ENCODE data around the gene PAQR4. TPM values are rescaled to one million over a fixed set of nuclear protein-coding genes. Genes with fewer than 3 reads are reported as not detected.

PAQR4 gene
- total RNA-seq, 4 donors from 2014 or later = 2.8 to 5.6 (median 3.3) TPM

DNA sequence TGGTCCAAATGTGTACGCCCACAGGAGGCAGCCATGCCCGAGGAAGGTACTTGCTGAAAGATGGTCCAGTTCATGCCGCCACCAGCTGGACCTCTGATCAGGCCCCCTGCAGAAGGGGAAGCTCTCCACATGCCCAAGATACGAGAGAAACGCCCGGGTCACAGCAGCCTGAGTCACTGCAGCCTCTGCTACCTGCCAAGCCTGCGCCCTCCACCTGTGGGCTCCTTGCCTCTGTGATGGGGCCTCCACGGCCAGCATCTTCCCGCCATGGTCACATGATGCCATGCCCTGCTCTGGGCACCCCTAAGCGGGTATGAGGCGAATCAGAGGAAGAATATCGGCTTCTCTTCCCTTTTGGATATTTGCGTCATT is 18.8 kb upstream of the PAQR4 start:
- Histone ChIP-seq H3K9me3 (no peaks in the 10 kb centered on the region), H3K27me3 (no peaks in the 10 kb centered on the region), H3K4me3 (replicated peaks in 1 of 3) (no peak overlapping the region), H3K27ac (no peak overlapping the region), H3K4me1 (no peaks in the 10 kb centered on the region), H3K36me3 (peaks cover 0 to 4% of the 10 kb centered on the region in 2 donors)
- WGBS, 2 donors = 95 to 96% methylated on average over 9 to 11 of the region's 13 CpGs
- DNase-seq = no peak
- TF ChIP-seq, protein P1, sequence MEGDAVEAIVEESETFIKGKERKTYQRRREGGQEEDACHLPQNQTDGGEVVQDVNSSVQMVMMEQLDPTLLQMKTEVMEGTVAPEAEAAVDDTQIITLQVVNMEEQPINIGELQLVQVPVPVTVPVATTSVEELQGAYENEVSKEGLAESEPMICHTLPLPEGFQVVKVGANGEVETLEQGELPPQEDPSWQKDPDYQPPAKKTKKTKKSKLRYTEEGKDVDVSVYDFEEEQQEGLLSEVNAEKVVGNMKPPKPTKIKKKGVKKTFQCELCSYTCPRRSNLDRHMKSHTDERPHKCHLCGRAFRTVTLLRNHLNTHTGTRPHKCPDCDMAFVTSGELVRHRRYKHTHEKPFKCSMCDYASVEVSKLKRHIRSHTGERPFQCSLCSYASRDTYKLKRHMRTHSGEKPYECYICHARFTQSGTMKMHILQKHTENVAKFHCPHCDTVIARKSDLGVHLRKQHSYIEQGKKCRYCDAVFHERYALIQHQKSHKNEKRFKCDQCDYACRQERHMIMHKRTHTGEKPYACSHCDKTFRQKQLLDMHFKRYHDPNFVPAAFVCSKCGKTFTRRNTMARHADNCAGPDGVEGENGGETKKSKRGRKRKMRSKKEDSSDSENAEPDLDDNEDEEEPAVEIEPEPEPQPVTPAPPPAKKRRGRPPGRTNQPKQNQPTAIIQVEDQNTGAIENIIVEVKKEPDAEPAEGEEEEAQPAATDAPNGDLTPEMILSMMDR (IDR thresholded peaks at IDR 0.05) = no peak
- TF ChIP-seq POLR2A (IDR thresholded peaks at IDR 0.05) = no peak
- intact Hi-C loops (cut with DNase I) = no loop called here

DNA sequence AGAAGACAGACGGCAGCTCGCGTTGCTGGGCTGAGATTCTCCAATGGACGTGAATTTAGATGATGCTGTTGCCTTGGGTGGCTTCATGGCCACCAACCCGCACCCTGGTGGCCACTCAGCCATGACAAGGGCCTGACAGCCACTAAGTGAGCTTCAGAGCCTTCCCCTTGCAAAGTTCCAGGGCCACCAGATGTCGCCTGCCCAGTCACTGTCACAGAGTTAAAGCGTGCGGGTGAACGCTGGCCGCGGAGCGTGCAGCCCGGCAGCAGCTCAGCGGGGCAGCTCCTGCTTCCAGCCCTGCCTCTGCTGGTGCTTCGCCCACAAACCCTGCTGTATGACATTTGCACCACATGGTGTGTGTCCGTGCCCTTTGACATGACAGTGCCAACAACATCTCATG is 18.4 kb upstream of the PAQR4 start:
- no peaks in the 10 kb centered on the region for H3K9me3 ChIP-seq
- H3K36me3 ChIP-seq = peaks cover 0 to 4% of the 10 kb centered on the region in 2 donors
- H3K4me1 ChIP-seq = no peaks in the 10 kb centered on the region
- TF ChIP-seq, protein P1 (IDR thresholded peaks at IDR 0.05) = no peak
- TF ChIP-seq POLR2A (IDR thresholded peaks at IDR 0.05) = no peak
- no peak overlapping the region for H3K4me3 ChIP-seq (replicated peaks in 1 of 3)
- 85% methylated on average over 16 of the region's 16 CpGs for WGBS, 2 donors
- intact Hi-C loops (cut with DNase I) = no loop called here
- DNase-seq = no peak
- no peaks in the 10 kb centered on the region for H3K27me3 ChIP-seq
- no peak overlapping the region for H3K27ac ChIP-seq

DNA sequence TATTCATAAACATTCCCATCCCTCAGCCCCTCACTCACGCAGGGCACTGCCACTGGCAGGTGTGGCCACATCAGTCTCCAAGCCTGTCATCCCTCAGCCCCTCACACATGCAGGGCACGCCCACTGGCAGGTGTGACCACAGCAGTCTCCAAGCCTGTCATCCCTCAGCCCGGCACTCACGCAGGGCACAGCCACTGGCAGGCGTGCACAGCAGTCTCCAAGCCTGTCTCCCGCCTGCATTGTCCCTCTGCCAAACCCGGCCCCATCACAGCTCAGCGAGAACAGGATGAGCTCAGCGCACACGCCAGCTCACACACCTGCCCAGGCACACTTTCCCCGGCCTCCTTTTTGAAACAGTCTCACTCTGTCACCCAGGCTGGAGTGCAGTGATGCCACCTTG is 16.5 kb upstream of the PAQR4 start:
- Histone ChIP-seq H3K9me3 (no peaks in the 10 kb centered on the region), H3K27me3 (no peaks in the 10 kb centered on the region), H3K27ac (no peak overlapping the region), H3K4me1 (no peaks in the 10 kb centered on the region), H3K36me3 (peaks cover 0 to 4% of the 10 kb centered on the region in 2 donors), H3K4me3 (replicated peaks in 1 of 3) (no peak overlapping the region)
- TF ChIP-seq, protein P1 (IDR thresholded peaks at IDR 0.05) = no peak
- TF ChIP-seq POLR2A (IDR thresholded peaks at IDR 0.05) = no peak
- intact Hi-C loops (cut with DNase I) = no loop called here
- 44 to 52% methylated on average over 10 to 11 of the region's 11 CpGs for WGBS, 2 donors
- DNase-seq = no peak

DNA sequence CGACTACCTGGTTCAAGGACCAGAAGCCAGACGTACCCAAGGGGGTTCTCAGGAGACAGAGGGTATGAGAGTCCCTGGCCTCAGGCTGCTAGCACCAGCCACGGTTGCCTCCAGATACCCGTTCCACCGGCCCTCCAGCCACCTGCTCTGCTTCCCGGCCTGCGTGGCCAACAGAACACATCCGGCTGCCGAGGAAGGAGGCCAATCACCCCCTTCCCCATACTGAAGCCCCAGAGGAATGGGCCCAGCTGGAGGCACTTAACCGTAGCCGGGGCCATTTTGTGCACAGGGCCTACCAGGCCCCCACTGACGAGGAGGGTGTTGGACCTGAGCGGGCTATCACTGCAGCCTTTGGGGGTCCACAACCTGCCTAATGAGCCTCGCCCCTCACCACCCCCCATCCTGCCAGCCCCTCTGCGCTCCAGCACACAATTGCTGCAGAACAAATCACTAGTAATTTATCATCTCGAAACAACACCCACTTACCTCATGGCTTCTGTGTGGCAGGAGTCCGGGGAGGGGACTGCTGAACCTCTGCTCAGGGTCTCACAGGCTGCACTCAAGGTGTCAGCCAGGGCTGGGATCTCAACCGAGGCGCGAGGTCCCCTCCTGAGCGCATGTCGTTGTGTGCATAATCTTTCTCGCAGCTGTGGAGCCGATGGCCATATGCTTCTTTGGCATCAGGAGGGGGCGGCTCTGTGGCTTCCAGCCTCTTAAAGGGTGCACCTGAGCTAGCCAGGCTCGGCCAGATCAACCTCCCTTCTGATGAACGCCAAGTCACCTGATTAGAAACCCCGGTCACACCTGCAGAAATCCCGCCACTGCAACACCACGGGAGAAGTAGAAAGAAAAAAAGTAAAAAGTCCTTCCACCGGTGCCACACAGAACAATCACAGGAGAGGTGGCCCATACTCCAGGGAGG is 15.2 kb upstream of the PAQR4 start:
- no peak for DNase-seq

More for the DNA sequence above, 15.2 kb upstream of the PAQR4 start:
- peaks cover 0 to 1% of the 10 kb centered on the region in 2 donors for H3K36me3 ChIP-seq
- H3K9me3 ChIP-seq = no peaks in the 10 kb centered on the region
- no peaks in the 10 kb centered on the region for H3K27me3 ChIP-seq
- H3K27ac ChIP-seq = no peak overlapping the region
- 52 to 63% methylated on average over 25 to 31 of the region's 31 CpGs for WGBS, 2 donors
- no peaks in the 10 kb centered on the region for H3K4me1 ChIP-seq
- intact Hi-C loops (cut with DNase I) = no loop called here
- TF ChIP-seq, protein P1 (IDR thresholded peaks at IDR 0.05) = no peak
- no peak for TF ChIP-seq POLR2A (IDR thresholded peaks at IDR 0.05)
- H3K4me3 ChIP-seq (replicated peaks in 1 of 3) = no peak overlapping the region
